Lower lobe of right lung (tissue), 2 donors: ENCODE results near the gene FAM181A. TPM values are rescaled to one million over a fixed set of nuclear protein-coding genes. Genes with fewer than 3 reads are reported as not detected.
A peak's percentile ranks its signal among the peaks of the same experiment; 100 is the strongest.

Experiments used
- ATAC-seq, 2 donors: fragments of 200-7000 bp; cut with Tn5 transposase; one replicate each; pipeline ENCODE4 v1.9.1; 2020 to 2022; ENCODE audit warnings: mild to moderate bottlenecking in 2 of 2, moderate library complexity in 2 of 2
- DNase-seq: peaks from one replicate; pipeline ENCODE4 v3.0.0-alpha.2; 2020
- H3K27ac ChIP-seq: fragments of 200-600 bp; one replicate; pipeline ENCODE4 v1.8.0; 2022
- H3K27me3 ChIP-seq: fragments of 200-600 bp; one replicate; pipeline ENCODE4 v1.8.0; 2022; ENCODE audit warnings: low read depth
- H3K36me3 ChIP-seq: fragments of 200-600 bp; one replicate; pipeline ENCODE4 v1.8.0; 2022; ENCODE audit warnings: mild to moderate bottlenecking
- H3K4me1 ChIP-seq: fragments of 200-600 bp; one replicate; pipeline ENCODE4 v1.8.0; 2022
- H3K4me3 ChIP-seq: fragments of 200-600 bp; one replicate; pipeline ENCODE4 v1.8.0; 2022; ENCODE audit warnings: mild to moderate bottlenecking
- H3K9me3 ChIP-seq: fragments of 200-600 bp; one replicate; pipeline ENCODE4 v1.8.0; 2022
- CTCF ChIP-seq: fragments of 200-600 bp; IDR thresholded peaks from one replicate; pipeline ENCODE4 v1.8.0; 2022; ENCODE audit warnings: antibody characterized with exemption, mild to moderate bottlenecking
- intact Hi-C: fragments of 100-400 bp; cut with DNase I; formaldehyde crosslinking; loops from one replicate; pipeline ENCODE4 v1.11.0; 2022
- total RNA-seq: library from RNA; stranded (reverse); fragmentation: NEBNext Ultra II Directional; extraction: Animal tissue kit (Norgen Biotek cat#: 25700); gene quantifications from one replicate; pipeline ENCODE4 v1.2.1, GENCODE V29; 2021
- donor health status: DM: no; HTN: yes; CAD: no; lungs with severe emphysema.

FAM181A gene
- total RNA-seq, 1 donor from 2014 or later = 6.4 TPM

DNA sequence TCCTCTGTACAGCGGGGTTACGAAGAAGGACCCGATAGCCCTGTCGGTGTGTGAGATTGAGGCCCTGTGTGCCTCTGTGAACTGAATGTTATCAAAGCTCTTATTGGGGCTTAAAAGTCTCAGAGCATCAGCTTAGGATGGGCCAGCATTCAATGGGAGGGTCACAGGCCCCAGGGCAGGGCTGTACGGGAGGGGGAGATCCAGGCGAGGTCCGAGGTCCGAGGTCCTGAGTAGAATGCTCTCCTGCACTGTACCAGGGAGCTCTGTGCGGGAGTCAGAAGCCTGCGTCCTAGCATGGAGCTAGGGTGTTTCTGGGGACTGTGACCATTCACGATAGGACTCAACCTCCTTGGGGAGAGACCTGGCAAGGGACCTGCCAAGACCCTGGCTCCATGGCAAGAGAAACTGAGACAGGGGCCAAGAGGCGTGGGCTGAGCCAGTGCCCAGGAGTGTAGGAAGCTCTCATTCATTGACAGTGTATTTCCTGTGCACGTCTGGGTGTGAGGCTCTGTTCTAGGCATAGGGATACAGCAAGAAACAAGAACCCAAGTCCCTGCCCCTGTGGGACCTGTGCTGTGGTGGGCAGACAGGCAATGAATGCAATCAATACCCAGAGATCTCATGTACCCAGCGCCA lies 12.0 kb upstream of the FAM181A start:
- intact Hi-C loops = no loop called here
- Histone ChIP-seq H3K9me3 (no peaks in the 10 kb centered on the region), H3K4me3 (no peak overlapping the region), H3K36me3 (no peaks in the 10 kb centered on the region), H3K27me3 (no peaks in the 10 kb centered on the region), H3K4me1 (no peaks in the 10 kb centered on the region), H3K27ac (no peak overlapping the region)
- TF ChIP-seq CTCF = no peak
- ATAC-seq = no peak
- DNase-seq = no peak

DNA sequence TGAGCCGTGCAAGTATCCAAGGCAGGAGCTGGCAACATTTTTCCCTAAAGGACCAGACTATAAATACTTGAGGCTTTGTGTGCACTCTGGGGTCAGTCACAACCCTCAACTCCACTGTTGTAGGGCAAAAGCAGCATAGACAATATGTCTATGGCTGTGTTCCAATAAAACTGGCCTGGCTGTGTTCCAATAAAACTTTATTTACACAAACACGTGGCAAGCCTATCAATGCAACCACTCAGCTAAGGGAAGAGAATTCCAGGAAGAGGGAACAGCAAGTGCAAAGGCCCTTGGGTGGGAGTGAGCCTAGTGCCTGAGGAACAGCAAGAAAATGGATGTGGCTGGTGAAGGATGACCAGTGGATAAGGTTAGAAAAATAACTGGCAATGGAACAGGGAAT lies 11.3 kb upstream of the FAM181A start:
- no peak for DNase-seq
- no peak for TF ChIP-seq CTCF
- H3K9me3 ChIP-seq = no peaks in the 10 kb centered on the region
- H3K4me3 ChIP-seq = no peak overlapping the region
- intact Hi-C loops = no loop called here
- H3K27me3 ChIP-seq = no peaks in the 10 kb centered on the region
- H3K27ac ChIP-seq = no peak overlapping the region
- H3K4me1 ChIP-seq = no peaks in the 10 kb centered on the region
- peak in 1 of 2 donors; percentile 25 for ATAC-seq
- no peaks in the 10 kb centered on the region for H3K36me3 ChIP-seq

DNA sequence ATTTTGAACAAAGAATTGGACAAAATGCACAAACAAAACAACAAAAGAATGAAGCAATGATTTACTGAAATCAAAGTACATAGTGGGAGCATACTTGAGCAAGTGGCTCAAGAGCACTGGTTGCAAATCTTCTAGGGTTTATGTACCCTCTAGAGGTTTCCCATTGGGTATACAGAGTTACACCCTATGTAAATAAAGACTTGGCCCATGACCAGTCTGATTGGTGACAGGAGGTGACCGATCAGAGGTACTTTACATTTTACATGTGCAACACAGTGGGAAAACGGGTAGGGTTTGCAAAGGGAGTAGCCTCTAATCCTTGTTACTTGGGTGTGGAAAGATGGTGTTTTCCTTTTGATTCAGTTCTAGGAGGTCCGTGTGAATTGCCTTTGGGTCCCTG lies 10.6 kb upstream of the FAM181A start:
- Histone ChIP-seq H3K4me3 (no peak overlapping the region), H3K4me1 (no peaks in the 10 kb centered on the region), H3K27me3 (no peaks in the 10 kb centered on the region), H3K9me3 (no peaks in the 10 kb centered on the region), H3K27ac (no peak overlapping the region), H3K36me3 (no peaks in the 10 kb centered on the region)
- DNase-seq = no peak
- intact Hi-C loops = no loop called here
- no peak for TF ChIP-seq CTCF
- peak; percentile 83 to 84 for ATAC-seq

DNA sequence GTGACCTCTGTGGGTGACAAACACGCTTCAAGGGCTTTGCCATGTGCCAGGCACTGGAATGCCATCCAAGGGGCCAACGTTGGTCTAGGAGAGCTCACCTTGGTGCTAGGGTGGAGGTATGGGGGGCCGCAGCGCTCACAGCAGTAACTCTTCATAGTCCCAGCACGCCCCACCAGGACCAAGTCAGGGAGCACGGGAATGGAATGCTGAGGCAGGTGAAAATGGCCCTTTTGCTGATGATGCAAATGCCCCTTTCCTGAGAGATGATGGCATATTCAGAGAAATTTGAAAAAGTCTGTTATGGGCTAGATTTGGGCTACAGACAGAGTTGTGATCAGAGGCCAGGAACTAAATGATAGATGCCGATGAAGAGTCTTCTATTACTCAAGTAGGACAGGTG lies 10.0 kb upstream of the FAM181A start:
- no peak overlapping the region for H3K4me3 ChIP-seq
- no peaks in the 10 kb centered on the region for H3K27me3 ChIP-seq
- intact Hi-C loops = no loop called here
- no peaks in the 10 kb centered on the region for H3K9me3 ChIP-seq
- no peak for ATAC-seq
- H3K36me3 ChIP-seq = no peaks in the 10 kb centered on the region
- no peak for DNase-seq
- no peaks in the 10 kb centered on the region for H3K4me1 ChIP-seq
- no peak for TF ChIP-seq CTCF
- no peak overlapping the region for H3K27ac ChIP-seq

GRCh38 chr14:93921001-93921806 lies 5.9 kb upstream of the FAM181A start:
- no peaks in the 10 kb centered on the region for H3K9me3 ChIP-seq
- peak in 1 of 2 donors; percentile 49 for ATAC-seq
- H3K4me3 ChIP-seq = no peak overlapping the region
- intact Hi-C loops = no loop called here
- no peak for DNase-seq
- H3K27me3 ChIP-seq = no peaks in the 10 kb centered on the region
- no peak for TF ChIP-seq CTCF
- H3K36me3 ChIP-seq = no peaks in the 10 kb centered on the region
- H3K27ac ChIP-seq = no peak overlapping the region
- no peaks in the 10 kb centered on the region for H3K4me1 ChIP-seq
